ENCODE measurements around the gene TRIP11.
A peak's percentile ranks its signal among the peaks of the same experiment; 100 is the strongest.
"Not testable (repeated sequence)": the region's sequence is repeated elsewhere in the genome, so short reads cannot be mapped to it uniquely, and the experiment has no call there.

TRIP11 gene

DNA sequence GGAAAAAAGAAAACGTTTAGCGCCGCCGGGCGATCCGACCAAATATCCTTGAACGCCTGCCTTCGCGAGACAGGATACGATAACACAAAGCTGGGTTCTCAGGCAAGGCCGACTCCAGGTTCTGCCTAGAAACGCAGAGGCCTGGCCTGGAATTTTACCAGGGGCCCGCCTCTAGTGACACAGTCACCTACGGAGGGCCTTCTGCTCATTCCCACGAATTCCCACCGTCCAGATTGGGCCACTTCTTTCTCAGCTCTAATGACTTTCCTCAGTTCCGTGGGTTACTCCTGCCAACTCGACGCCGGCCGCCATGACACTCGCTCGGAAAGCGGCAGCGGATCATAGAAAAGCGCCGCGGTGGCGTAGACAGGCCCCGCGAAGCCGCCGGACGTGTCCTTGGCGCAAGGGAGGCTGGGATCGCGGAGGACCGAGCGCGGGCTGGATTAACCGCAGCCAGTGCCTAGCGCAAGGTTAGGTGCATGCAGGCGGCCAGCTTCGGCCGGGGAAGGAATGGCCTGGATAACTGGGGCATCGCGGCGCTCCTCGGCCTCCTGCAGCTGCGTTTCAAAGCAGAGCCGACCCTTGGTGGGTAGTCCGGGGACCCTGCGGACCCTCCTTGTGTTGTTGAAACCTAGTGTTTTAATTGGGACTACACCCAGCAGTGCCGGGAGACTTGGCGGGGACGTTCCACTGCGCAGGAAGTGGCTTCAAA, at the start of gene TRIP11:
TSS of gene TRIP11 (minus strand) at position 341 of the 712 bp plus-strand sequence. CDS start 374 bp downstream, outside the sequence.
- TF ChIP-seq, protein P1, sequence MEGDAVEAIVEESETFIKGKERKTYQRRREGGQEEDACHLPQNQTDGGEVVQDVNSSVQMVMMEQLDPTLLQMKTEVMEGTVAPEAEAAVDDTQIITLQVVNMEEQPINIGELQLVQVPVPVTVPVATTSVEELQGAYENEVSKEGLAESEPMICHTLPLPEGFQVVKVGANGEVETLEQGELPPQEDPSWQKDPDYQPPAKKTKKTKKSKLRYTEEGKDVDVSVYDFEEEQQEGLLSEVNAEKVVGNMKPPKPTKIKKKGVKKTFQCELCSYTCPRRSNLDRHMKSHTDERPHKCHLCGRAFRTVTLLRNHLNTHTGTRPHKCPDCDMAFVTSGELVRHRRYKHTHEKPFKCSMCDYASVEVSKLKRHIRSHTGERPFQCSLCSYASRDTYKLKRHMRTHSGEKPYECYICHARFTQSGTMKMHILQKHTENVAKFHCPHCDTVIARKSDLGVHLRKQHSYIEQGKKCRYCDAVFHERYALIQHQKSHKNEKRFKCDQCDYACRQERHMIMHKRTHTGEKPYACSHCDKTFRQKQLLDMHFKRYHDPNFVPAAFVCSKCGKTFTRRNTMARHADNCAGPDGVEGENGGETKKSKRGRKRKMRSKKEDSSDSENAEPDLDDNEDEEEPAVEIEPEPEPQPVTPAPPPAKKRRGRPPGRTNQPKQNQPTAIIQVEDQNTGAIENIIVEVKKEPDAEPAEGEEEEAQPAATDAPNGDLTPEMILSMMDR (IDR thresholded peaks at IDR 0.05; ENCODE audit: extremely low read depth, missing control alignments), result no peak
- DNase-seq (ENCODE audit: low spot score), result peak; percentile 88

GRCh38 chr14:92088494-92088893, 48.6 kb upstream of the TRIP11 start:
- DNase-seq (ENCODE audit: low spot score), result no peak
- TF ChIP-seq, protein P1 (IDR thresholded peaks at IDR 0.05; ENCODE audit: extremely low read depth, missing control alignments), result no peak

GRCh38 chr14:92074555-92074954, 34.7 kb upstream of the TRIP11 start:
- TF ChIP-seq, protein P1 (IDR thresholded peaks at IDR 0.05; ENCODE audit: extremely low read depth, missing control alignments), result no peak
- no peak for DNase-seq (ENCODE audit: low spot score)

DNA sequence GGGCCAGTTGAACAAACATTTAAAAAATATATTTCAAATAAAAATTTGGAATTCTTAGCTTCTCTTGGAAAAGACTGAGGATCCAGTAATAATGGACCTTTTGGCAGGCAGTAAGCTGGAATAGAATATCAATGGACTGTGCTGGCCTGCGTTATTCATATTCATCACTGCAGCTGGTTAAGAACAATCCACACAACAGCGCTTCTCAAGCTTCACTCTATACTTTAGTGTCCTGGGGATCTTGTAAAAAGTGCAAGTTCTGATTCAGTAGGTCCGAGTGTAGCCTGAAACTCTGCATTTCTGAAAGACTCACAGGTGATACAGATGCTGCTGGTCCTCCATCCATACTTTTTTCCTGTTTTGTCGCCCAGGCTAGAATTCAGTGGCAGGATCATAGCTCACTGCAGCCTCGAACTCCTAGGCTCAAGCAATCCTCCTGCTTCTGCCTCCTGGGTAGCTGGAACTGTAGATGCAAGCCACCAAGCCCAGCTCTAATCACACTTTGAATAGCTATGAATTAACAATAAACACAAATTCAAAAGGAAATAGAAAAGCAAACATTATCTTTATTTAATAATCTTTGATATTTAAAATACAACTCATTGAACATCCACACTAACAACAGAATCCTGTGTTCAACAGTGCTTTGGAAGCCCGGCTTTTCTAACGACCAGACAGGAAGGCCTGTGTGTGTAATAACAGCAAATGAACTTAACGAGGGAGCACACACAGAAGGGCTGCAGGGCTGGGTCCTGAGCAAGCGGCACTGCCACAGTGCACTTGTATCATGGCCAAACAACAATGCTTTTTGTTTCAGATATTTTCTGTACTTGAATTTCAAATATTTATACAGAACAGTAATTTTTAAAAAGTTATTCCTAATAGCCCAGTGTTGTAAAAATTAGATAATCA, 18.4 kb upstream of the TRIP11 start:
- no peak for DNase-seq (ENCODE audit: low spot score)
- TF ChIP-seq, protein P1 (IDR thresholded peaks at IDR 0.05; ENCODE audit: extremely low read depth, missing control alignments), result no peak

GRCh38 chr14:92049781-92050180, 9.9 kb upstream of the TRIP11 start:
- DNase-seq (ENCODE audit: low spot score), result no peak
- TF ChIP-seq, protein P1 (IDR thresholded peaks at IDR 0.05; ENCODE audit: extremely low read depth, missing control alignments), result no peak

DNA sequence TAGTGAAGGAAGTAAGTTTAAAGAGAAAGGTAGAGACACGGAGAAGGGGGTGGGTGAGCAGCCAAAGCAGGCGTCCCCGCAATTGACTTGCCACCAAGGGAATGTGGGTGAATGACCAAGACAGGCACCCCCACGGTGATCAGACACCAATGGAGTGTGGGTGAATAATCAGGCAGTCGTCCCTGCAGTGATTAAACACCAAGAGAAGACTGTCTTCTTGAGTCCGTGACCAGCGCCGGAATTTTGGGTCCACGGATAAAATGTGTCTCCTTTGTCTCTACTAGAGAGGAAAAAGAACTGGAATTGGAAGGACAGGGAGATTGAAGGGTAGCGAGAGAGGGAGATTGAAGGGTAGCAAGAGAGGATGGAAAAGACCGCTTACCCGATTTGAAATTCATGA, 9.4 kb upstream of the TRIP11 start:
- DNase-seq (ENCODE audit: low spot score), result not testable (repeated sequence)

- not testable (repeated sequence) for DNase-seq (ENCODE audit: low spot score)
Observed at GRCh38 chr14:92045904-92046303, 6.0 kb upstream of the TRIP11 start.

GRCh38 chr14:92041766-92042165, 1.9 kb upstream of the TRIP11 start:
- DNase-seq (ENCODE audit: low spot score), result not testable (repeated sequence)

- TF ChIP-seq, protein P1 (IDR thresholded peaks at IDR 0.05; ENCODE audit: extremely low read depth, missing control alignments), result no peak
- DNase-seq (ENCODE audit: low spot score), result no peak
Observed at GRCh38 chr14:92041203-92041602, 1.3 kb upstream of the TRIP11 start.

All from GM20000 (cell line).